NCI-H526 treated with DMSO at 0.1 percent for 48 hours (cell line): ENCODE results near the gene SEPTIN6.

Source experiments
- DNase-seq: peaks from one replicate; lab custom pipeline; 2025; lab: John Stamatoyannopoulos, UW

Gene SEPTIN6

DNA sequence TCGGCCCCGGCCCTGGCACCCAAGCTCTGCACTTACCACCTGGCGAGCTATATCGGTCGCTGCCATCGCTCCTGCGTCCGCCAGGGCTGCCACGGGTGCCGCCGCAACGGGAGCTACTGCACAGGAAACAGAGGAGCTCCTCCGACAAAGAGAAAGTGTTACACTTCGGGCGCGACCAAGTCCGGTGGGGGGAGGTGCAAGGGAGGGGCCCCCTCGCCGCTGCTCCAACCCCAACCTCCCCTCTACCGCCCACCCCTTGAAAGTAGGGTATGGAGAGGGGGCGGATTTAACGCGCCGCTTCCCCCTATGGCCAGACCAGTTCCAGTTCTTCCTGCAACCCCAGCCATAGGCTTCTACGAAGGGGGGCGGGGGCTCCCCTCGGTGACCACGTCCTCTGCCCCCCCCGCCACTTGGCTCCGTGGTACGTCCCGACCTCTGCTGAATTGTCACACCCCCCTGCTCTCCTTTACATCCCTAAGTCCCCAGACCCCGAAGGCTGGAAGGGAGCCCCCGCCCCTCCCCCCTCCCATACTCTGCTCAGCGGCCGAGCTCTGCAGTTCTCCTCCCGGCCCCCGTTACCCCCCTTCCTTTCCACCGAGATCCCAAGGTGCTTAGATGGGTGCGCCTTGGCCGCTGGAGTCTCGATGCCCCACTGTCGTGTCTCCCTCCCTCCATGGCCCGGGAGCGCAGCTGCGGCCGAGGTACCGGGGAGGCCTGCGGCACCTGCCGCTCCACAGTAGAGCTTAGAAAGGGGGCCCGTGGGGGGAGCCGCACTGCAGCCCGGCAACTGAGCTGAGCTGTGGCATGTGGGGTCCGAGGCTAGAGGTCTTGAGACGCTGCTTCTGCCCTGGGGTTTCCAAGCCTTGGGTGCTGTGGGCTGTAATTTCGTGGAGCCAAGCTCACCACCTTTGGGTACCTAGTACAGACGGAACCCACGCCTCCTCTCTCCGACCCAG, at the start of gene SEPTIN6:
SEPTIN6 (minus strand) TSS at position 129 of the 956 bp plus-strand sequence; CDS start at position 66, 63 bp downstream.
- DNase-seq, result peak; percentile 44

DNA sequence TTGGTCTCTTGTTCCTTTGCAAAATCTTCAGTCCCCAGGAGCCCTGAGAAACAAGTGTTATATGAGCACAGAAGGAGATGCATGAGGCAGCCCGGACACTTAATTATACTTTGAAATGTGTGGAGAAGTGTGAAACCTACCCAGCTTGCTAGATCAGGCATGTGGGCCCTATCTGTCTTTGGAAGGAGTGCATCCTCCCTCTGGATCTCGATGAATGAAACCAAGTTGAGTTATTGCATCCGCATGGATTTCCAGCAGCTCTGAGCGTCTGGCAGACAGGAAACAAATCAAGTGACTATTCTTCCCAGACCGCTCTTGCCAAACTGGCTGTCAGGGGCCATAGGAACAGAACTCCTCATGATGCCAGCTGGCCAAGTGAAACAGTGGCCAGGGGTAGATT, 45.8 kb upstream of the SEPTIN6 start:
- DNase-seq, result no peak

- no peak for DNase-seq
Measured at GRCh38 chrX:119736206-119736764, 43.3 kb upstream of the SEPTIN6 start.

- no peak for DNase-seq
Measured at GRCh38 chrX:119735467-119735866, 42.5 kb upstream of the SEPTIN6 start.

DNA sequence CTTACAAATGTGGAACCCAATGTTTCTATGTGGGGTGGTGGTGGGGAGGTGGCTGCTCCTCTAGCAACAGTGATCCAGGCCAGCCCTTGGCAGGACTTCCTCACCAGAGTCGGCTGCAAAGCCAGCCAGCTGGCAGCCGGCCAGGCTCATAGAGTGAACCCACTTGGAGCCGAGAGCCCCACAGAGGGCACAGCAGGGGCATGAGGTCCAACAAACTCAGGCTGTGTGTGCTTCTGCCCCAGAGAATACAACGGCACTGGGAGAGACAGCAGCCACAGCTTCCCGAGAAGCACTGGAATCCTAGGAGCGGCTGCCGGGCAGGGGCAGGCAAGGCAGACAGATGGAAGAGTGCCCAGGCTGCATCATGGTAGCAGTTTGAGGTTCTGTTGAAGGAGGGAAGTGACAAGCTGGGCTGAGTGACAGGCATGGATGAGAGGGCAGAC, 42.0 kb upstream of the SEPTIN6 start:
- no peak for DNase-seq

DNA sequence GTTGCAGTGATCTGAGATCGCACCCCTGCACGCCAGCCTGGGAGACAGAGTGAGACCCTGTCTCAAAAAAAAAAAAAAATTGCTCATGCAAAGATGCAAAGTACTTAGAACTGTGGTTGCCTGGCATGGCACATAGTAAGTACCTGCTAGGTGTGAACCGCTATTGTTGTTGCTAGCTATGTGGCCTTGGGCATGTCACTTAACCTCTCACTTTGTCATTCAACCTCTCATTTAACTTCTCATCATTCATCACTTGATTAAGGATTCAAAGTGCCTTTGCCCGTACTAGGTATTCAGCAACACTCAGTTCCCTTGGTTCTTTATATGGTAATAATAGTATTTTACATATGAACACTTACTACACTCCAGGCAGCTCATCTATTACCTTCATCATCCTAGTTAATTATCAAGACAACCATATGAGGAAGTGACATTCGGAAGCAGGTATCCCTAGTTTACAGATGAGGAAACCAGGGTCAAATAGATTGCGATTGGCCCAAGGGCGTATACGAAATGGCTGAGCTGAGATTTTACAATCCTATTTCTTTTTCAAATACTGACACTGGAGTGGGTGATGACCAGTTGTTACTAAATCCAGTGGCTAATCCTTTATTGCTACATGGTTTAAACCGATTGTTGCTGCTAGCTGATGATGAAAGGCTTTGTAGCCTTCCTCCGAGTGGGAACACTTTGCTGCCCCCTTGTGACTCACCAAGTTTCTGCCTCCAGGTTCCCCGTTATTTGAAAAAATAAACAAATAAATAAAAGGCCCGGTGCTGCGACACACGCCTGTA, 36.6 kb upstream of the SEPTIN6 start:
- DNase-seq, result peak; percentile 44

- DNase-seq, result no peak
Measured at GRCh38 chrX:119728487-119728886, 35.5 kb upstream of the SEPTIN6 start.

GRCh38 chrX:119726900-119727555, 34.1 kb upstream of the SEPTIN6 start:
- no peak for DNase-seq

DNA sequence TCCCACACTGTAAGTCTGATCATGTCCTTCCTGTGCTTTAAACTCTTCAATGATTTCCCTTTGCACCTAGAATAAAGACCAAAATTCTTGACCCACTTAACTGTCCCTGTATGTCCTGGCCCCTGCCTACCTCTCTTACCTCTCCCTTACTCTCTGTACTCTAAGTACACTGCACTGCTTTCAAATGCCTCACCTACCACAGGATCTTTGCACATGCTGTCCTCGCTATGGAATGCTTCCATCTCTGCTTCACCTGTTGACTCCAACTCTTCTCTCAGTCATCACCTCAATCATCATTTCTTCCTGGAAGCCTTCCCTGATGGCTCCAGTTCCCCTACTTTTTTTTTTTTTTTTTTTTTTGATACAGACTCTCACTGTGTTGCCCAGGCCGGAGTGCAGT, 29.0 kb upstream of the SEPTIN6 start:
- DNase-seq, result no peak

DNA sequence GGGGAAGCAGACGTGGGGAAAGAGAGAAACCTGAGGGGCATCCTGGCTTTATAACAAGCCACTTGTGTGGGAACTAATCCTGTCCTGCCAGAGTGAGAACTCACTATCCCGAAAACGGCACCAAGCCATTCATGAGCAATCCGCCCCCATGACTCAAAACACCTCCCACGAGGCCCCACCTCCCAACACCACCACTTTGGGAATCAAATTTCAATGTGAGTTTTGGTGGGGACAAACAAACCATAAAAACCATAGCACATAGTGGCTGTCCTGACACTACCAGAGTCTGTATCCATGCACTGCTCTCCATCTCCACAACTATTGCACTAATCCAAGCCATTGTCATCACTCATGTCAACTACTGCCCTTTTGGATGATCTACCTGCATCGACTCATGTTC, 28.5 kb upstream of the SEPTIN6 start:
- no peak for DNase-seq

DNA sequence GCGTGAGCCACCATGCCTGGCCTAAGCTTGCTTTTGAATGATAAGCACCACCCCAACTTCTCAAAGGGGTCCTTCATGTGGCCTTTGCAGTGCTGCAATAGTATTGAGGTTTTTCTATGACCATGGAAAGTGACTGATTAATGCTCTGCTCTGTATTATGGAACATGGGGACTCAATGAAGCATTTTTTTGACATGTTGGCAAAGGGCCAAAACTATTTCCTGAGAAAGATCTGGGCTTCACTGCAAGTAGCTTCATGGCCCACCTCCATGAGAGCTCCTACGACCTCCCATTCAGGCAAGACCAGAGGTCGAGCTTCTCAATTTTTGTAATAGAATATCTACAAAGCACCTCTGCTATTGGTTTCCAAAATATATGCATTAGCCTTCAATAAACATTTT, 16.7 kb upstream of the SEPTIN6 start:
- no peak for DNase-seq

DNA sequence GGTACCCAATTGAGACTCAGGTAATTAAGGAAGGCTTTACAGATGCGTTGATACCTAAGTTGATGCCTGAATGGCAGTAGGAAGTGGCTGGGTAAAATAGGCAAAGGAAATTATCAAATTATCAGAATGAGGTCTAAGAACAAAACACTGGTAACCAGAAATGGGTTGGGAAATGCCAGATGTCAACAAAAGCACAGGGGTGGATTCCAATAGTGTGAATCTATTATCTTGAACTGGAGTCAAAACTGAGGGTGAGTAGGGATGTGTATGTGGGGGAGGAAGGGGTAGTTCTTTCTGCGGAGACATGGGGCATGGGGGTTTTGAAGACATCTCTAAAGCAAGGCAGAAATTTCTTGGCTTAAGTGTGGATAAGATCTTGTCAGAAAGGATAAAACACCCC, 16.0 kb upstream of the SEPTIN6 start:
- no peak for DNase-seq

GRCh38 chrX:119706616-119707015, 13.6 kb upstream of the SEPTIN6 start:
- DNase-seq, result no peak

GRCh38 chrX:119698845-119699244, 5.9 kb upstream of the SEPTIN6 start:
- DNase-seq, result peak; percentile 25

DNA sequence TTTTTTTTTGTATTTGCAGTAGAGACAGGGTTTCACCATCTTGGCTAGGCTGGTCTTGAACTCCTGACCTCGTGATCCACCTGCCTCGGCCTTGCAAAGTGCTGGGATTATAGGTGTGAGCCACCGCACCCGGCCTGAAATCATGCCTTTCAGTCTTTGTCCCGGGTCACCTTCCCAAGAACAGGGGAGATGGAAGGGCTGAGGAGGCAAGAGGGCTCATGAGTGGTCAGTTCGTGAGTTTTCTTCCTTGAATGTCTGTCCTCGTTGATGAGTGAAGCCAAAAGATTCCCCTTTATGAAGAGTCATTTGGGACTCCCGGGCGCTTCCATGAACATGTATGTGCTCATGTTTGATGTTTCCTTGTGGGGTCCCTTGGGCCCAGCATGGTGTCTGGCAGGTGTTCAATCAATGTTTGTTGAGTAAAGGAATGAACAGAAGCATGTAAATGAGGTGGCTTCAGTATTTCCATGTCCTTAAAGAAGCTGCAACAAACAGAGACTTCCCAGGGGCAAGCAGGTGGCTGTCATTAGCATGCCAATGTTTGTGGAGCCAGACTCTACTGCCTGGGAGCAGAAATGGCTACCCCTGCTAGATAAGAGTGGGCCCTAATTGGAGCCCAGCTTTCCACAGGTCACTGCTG, 3.4 kb upstream of the SEPTIN6 start:
- DNase-seq, result peak; percentile 65

- DNase-seq, result no peak
Measured at GRCh38 chrX:119695535-119696050, 2.6 kb upstream of the SEPTIN6 start.

DNA sequence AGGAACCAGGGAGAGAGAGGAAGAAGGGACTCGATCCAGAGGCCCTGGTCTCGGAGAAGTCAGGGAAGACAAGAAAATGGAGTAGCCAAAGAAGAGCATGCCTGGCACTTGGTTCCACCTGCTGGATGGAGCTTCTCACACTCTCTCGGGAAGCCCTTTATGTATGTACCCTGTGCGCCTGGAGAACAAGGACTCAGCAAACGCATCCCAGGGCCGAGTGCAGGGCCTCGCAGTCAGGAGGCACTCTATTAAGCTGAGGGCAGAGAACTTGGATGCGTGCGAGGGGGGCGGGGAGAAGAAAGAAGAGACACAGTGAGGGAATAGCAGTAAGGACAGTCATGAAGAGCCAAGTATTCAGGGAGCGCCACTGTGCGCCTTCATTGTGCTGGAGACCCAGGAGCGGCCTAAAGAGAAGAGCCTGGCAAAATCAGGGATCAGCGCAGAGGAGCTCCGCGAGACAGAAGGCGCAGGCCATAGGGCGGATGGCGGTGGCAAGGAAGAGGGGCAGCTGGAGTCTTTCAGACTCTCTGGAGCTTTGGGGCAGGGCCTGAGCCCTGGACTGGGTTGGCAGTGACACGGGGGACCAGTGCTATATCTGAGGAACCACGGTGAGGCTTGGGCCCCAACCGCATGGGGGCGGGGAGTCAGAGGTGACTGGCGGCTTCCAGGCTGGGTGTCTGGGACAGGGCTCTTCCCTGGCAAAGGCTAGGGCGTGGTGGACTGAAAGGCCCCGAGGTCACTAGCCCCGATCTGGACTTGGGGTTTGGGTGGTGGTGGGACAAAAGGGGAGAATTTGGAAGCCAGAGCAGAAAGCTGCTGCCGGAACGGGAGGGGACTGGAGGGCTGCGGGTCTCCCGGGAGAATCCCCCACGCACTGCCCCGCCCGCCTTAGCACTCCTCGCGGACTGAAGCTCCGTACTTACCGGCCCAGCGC, 1.9 kb upstream of the SEPTIN6 start:
- DNase-seq, result no peak

DNA sequence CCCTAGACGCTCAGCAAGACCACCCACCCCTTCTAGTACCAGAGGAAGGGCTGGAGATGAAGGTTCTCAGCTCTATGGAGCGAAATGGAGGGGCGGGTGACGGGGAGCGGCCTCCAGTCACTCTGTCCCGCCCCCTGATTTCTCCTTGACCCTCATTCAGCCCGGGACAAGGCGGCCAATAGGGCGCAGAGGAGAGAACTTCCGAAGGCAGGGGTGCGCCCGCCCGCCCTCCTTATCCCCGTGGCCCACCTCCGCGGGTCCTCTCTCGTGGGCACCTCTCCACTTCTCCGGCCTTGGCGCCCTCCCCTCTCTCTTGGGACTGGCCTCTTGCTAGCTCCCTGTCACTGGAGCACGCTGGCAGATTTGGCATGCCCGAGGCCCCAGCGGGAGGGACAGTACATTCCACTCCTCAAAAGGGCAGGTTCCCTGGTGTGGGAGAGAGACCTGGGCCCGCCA, 1.1 kb upstream of the SEPTIN6 start:
- DNase-seq, result no peak

DNA sequence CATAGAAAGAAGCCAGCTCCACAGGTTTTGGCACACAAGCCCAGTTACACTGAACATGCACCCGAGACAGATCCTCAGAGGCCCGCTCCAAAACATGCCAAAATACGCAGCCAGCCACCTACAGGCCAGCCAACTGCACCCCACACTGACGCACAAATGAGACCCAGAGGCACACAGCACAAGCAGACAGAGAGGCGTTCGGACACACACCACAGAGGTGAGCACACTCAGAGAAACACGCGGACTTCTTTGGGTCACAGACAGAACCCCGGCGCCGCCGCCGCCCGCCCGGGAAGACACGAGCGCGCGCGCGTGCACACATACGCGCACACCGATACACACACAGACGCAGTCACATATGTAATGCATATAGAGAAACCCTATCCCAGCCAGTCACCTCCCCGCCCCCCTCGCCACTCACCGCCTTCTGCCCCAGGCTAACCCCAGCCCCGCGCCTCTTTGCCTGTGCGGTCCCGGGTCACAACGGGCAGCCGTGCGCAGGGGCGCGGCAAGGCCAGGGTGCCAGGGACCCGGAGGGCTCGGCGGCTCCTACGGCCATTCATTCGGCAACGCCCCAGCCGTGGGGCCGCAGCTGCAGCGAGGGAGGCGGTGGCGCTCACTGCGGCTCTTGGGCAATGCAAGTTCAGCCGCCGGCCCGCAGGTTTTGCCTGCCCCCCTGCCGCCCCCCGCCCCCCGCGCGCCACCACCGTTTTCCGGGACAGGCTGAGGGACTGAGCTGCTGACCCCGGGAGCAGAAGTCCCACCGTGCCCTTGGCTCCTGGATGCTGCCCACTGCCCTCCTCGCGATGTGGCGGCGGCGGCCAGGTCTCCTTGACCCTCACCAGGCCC, 553 bp downstream of the SEPTIN6 start:
- peak; percentile 41 for DNase-seq
